ENCODE measurements around the gene SFMBT2. TPM values are rescaled to one million over a fixed set of nuclear protein-coding genes. Genes with fewer than 3 reads are reported as not detected.
"Not testable (repeated sequence)": the region's sequence is repeated elsewhere in the genome, so short reads cannot be mapped to it uniquely, and the experiment has no call there.

Gene SFMBT2
- total RNA-seq, 2 donors from 2014 or later = 1.6 to 3.4 TPM

DNA sequence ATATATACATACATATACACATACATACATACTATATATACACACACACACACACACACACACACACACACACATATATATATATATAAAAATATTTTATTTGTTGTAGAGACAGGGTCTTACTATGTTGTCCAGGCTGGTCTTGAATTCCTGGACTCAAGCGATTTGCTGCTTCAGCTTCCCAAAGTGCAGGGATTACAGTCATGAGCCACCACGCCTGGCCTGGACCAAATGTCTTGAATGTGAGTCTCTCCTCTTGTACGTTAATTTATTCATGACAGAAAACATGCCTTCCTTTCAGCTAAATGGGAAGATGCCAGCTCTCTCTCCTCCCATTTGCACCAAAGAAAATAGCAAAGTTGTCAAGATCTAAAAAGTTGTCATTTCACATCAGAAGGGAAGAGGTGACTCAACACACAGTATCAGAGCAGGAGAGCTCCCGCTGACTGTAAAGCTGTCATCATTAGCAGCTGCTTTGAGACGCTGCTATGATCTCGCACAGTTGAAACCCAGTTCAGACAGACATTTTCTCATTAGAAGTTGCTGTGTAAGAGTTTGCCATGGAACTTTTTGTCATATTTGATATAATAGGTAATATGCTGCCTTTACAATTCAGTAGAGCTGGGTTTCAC, 224.3 kb downstream of the SFMBT2 start:
- WGBS, 2 donors = 82 to 90% methylated on average over 6 of the region's 6 CpGs
- no peak overlapping the region for H3K27ac ChIP-seq
- H3K9me3 ChIP-seq = no peaks in the 10 kb centered on the region
- no peak overlapping the region for H3K4me3 ChIP-seq
- no peak for TF ChIP-seq POLR2A (IDR thresholded peaks at IDR 0.05)
- TF ChIP-seq, protein P1, sequence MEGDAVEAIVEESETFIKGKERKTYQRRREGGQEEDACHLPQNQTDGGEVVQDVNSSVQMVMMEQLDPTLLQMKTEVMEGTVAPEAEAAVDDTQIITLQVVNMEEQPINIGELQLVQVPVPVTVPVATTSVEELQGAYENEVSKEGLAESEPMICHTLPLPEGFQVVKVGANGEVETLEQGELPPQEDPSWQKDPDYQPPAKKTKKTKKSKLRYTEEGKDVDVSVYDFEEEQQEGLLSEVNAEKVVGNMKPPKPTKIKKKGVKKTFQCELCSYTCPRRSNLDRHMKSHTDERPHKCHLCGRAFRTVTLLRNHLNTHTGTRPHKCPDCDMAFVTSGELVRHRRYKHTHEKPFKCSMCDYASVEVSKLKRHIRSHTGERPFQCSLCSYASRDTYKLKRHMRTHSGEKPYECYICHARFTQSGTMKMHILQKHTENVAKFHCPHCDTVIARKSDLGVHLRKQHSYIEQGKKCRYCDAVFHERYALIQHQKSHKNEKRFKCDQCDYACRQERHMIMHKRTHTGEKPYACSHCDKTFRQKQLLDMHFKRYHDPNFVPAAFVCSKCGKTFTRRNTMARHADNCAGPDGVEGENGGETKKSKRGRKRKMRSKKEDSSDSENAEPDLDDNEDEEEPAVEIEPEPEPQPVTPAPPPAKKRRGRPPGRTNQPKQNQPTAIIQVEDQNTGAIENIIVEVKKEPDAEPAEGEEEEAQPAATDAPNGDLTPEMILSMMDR (IDR thresholded peaks at IDR 0.05) = no peak
- peak in 1 of 4 donors; percentile 18 for DNase-seq
- H3K36me3 ChIP-seq (replicated peaks in 1 of 2; ENCODE audit: insufficient read depth in 1 of 2, low read depth in 2 of 2) = no peaks in the 10 kb centered on the region
- no peak for ATAC-seq
- H3K4me1 ChIP-seq = no peaks in the 10 kb centered on the region
- intact Hi-C loops (cut with DNase I) = no loop called here
- no peaks in the 10 kb centered on the region for H3K27me3 ChIP-seq

GRCh38 chr10:7185367-7185690, 225.5 kb downstream of the SFMBT2 start:
- no peak for TF ChIP-seq POLR2A (IDR thresholded peaks at IDR 0.05)
- TF ChIP-seq, protein P1 (IDR thresholded peaks at IDR 0.05) = no peak
- intact Hi-C loops (cut with DNase I) = no loop called here
- Histone ChIP-seq H3K36me3 (replicated peaks in 1 of 2; ENCODE audit: insufficient read depth in 1 of 2, low read depth in 2 of 2) (no peaks in the 10 kb centered on the region), H3K27me3 (no peaks in the 10 kb centered on the region), H3K4me1 (no peaks in the 10 kb centered on the region), H3K27ac (peak overlapping the region in 1 of 4 donors; percentile 44), H3K9me3 (no peaks in the 10 kb centered on the region), H3K4me3 (no peak overlapping the region)
- DNase-seq = no peak
- 74 to 78% methylated on average over 4 of the region's 4 CpGs for WGBS, 2 donors
- no peak for ATAC-seq

DNA sequence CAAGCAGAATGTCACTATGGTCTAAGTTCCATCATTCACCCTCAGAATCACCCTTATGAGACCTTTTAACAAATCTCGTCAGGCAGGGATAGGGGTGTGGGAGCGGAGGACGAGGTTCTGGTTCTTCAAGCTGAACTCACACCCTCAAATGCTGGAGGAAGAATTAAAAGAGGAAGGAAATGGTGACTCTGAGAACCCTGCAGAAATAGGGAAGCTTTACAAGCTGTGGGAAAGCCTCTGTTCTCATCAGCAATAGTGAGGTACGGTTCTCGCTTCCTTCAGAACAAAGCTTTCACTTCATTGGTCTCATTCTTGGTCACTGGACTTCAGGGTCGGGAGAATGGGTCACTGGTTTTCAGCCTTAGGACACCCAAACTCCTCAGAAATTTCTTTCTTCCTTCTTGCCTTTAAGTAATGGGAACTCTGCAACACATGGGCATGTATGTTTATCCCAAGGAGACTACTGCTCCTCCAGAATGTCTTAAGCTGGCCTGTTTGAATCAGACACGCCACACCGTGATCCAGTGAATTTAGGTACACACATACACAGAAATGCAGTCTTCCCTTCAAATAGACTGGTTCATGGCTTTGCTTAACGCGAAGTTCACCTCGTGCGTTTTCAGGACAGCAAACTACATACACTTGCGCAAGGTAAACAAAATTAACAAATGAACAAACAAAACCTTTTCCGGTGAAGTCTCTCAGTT, 226.0 kb downstream of the SFMBT2 start:
- WGBS, 2 donors = 68 to 79% methylated on average over 14 of the region's 14 CpGs
- TF ChIP-seq POLR2A (IDR thresholded peaks at IDR 0.05) = no peak
- TF ChIP-seq, protein P1 (IDR thresholded peaks at IDR 0.05) = no peak
- H3K4me1 ChIP-seq = no peaks in the 10 kb centered on the region
- no peaks in the 10 kb centered on the region for H3K27me3 ChIP-seq
- DNase-seq = peak in 1 of 4 donors; percentile 41
- no peaks in the 10 kb centered on the region for H3K9me3 ChIP-seq
- intact Hi-C loops (cut with DNase I) = no loop called here
- H3K27ac ChIP-seq = peak overlapping the region in 1 of 4 donors; percentile 44
- ATAC-seq = no peak
- no peak overlapping the region for H3K4me3 ChIP-seq
- no peaks in the 10 kb centered on the region for H3K36me3 ChIP-seq (replicated peaks in 1 of 2; ENCODE audit: insufficient read depth in 1 of 2, low read depth in 2 of 2)

- H3K27me3 ChIP-seq; H3K27ac ChIP-seq; ATAC-seq; intact Hi-C loops (cut with DNase I); H3K4me3 ChIP-seq; DNase-seq; H3K9me3 ChIP-seq; H3K4me1 ChIP-seq; H3K36me3 ChIP-seq (replicated peaks in 1 of 2; ENCODE audit: insufficient read depth in 1 of 2, low read depth in 2 of 2): not testable (repeated sequence)
- 72 to 81% methylated on average over 2 of the region's 2 CpGs for WGBS, 2 donors
Observed at GRCh38 chr10:7184116-7184515, 226.7 kb downstream of the SFMBT2 start.

DNA sequence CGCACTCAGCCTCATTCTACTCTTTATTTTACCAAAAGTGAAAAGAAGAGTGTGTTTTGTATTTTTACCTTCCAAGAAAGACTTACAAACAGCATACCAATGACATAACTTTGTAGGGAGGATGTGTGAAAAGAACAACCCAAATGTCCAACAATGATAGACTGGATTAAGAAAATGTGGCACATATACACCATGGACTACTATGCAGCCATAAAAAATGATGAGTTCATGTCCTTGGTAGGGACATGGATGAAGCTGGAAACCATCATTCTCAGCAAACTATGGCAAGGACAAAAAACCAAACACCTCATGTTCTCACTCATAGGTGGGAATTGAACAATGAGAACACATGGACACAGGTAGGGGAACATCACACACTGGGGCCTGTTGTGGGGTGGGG, 228.5 kb downstream of the SFMBT2 start:
- intact Hi-C loops (cut with DNase I); ATAC-seq; H3K36me3 ChIP-seq (replicated peaks in 1 of 2; ENCODE audit: insufficient read depth in 1 of 2, low read depth in 2 of 2); H3K27ac ChIP-seq; DNase-seq; H3K4me3 ChIP-seq; H3K4me1 ChIP-seq; H3K9me3 ChIP-seq; H3K27me3 ChIP-seq: not testable (repeated sequence)
- WGBS, 2 donors = 68 to 95% methylated on average over 1 of the region's 1 CpG

DNA sequence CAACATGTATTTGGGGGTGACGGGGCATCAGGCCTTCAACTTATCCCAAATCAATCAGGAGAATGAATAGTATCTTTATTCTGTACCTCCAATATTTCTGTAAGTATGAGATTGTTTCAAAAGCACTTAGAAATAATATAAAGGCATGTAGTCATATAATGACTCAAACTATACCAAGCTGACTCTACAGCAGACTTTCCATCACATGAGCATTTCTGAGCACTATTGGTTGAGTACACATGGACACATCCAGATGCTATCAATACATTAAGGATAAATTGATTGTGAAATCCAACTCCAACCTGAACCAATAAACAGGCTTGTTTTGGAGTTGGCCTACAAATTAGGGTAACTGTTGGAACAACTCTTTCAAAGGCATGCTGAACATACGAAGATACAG, 229.4 kb downstream of the SFMBT2 start:
- Histone ChIP-seq H3K27ac (no peak overlapping the region), H3K4me1 (no peaks in the 10 kb centered on the region), H3K9me3 (no peaks in the 10 kb centered on the region), H3K36me3 (replicated peaks in 1 of 2; ENCODE audit: insufficient read depth in 1 of 2, low read depth in 2 of 2) (no peaks in the 10 kb centered on the region), H3K4me3 (no peak overlapping the region), H3K27me3 (no peaks in the 10 kb centered on the region)
- TF ChIP-seq, protein P1 (IDR thresholded peaks at IDR 0.05) = no peak
- TF ChIP-seq POLR2A (IDR thresholded peaks at IDR 0.05) = no peak
- intact Hi-C loops (cut with DNase I) = no loop called here
- ATAC-seq = no peak
- 87 to 91% methylated on average over 2 of the region's 2 CpGs for whole genome bisulfite sequencing, 2 donors
- no peak for DNase-seq

Data from body of pancreas (tissue), 4 donors.